Endothelial cell of umbilical vein (primary cell): ENCODE results near the gene CCDC18. TPM values are rescaled to one million over a fixed set of nuclear protein-coding genes. Genes with fewer than 3 reads are reported as not detected.

Source experiments
- BruUV-seq: library from RNA; stranded (reverse); fragments of 400-500 nt; replicated peaks from 2 replicates; lab custom pipeline; 2021; lab: Mats Ljungman, UMichigan
- CTCF ChIA-PET: fragments of 300-600, 350-600 bp; sonication (Branson Sonifier 250); formaldehyde crosslinking; loops from one replicate; lab custom pipeline; 2021; ENCODE audit warnings: antibody characterized with exemption, inconsistent platforms; lab: Charles Lee
- POLR2A ChIA-PET: fragments of 300-600, 350-600 bp; sonication (Branson Sonifier 250); formaldehyde crosslinking; loops from one replicate; lab custom pipeline; 2021; ENCODE audit warnings: antibody characterized with exemption, inconsistent platforms; lab: Charles Lee
- DNase-seq: peaks from one replicate; pipeline ENCODE4 v3.0.0-alpha.2; 2011; ENCODE audit warnings: low read depth, low spot score
- FAIRE-seq: peaks from 2 replicates; lab custom pipeline; 2011; peaks lifted over from hg19 to GRCh38; lab: Jason Lieb, UNC
- H2AFZ ChIP-seq: 2 replicates; pipeline ENCODE4 v1.6.0; 2012; ENCODE audit warnings: low read depth, low read length, control low read depth, inconsistent platforms
- H3K27ac ChIP-seq: 2 replicates; pipeline ENCODE4 v1.5.1; 2011; ENCODE audit warnings: low read depth, mild to moderate bottlenecking, control low read depth, low read length, moderate library complexity; ENCODE audit not compliant: insufficient read depth
- H3K27me3 ChIP-seq, 2 experiments: 2 replicates each; pipeline versions ENCODE4 v1.6.0 to v1.6.1; 2011; ENCODE audit warnings: low read length in 2 of 2, mixed read lengths in 1 of 2; ENCODE audit not compliant: control insufficient read depth in 2 of 2, insufficient read depth in 2 of 2
- H3K36me3 ChIP-seq, 2 experiments: 2 replicates in 1 of 2; 3 replicates in 1 of 2; pipeline ENCODE4 v1.5.1; 2011; ENCODE audit warnings: low read length in 2 of 2, mild to moderate bottlenecking in 1 of 2, moderate library complexity in 1 of 2; ENCODE audit not compliant: control insufficient read depth in 2 of 2, insufficient read depth in 2 of 2; ENCODE audit errors: extremely low read depth in 1 of 2
- H3K4me1 ChIP-seq: 3 replicates; pipeline ENCODE4 v1.5.1; 2011; ENCODE audit warnings: mild to moderate bottlenecking, low read length; ENCODE audit not compliant: control insufficient read depth, insufficient read depth; ENCODE audit errors: extremely low read depth
- H3K4me2 ChIP-seq: 2 replicates; pipeline ENCODE4 v1.6.1; 2011; ENCODE audit warnings: low read length, control low read depth, mixed read lengths; ENCODE audit not compliant: insufficient read depth
- H3K4me3 ChIP-seq, 3 experiments: fragments of 200-600 bp in 1 of 3; sonication (generic), shearing (Covaris generic) in 1 of 3; replicated peaks in 1 of 3; 2 replicates each; pipeline ENCODE4 v1.5.1; 2011 to 2016; ENCODE audit warnings: control low read depth in 3 of 3, low read length in 3 of 3, mild to moderate bottlenecking in 2 of 3, inconsistent platforms in 1 of 3, low read depth in 1 of 3, moderate library complexity in 1 of 3; ENCODE audit not compliant: insufficient read depth in 1 of 3
- H3K79me2 ChIP-seq: 2 replicates; pipeline ENCODE4 v1.6.0; 2012; ENCODE audit warnings: low read length, inconsistent platforms; ENCODE audit not compliant: control insufficient read depth, insufficient read depth
- H3K9ac ChIP-seq: replicated peaks from 2 replicates; pipeline ENCODE3; 2011; ENCODE audit warnings: low read length, control low read depth; ENCODE audit not compliant: insufficient read depth; ENCODE audit errors: extremely low read depth
- H3K9me1 ChIP-seq: replicated peaks from 3 replicates; pipeline ENCODE4 v1.6.0; 2011; ENCODE audit warnings: mild to moderate bottlenecking, low read length; ENCODE audit not compliant: control insufficient read depth, insufficient read depth; ENCODE audit errors: extremely low read depth
- H3K9me3 ChIP-seq: replicated peaks from 2 replicates; pipeline ENCODE4 v1.5.1; 2012; ENCODE audit warnings: low read length, inconsistent platforms; ENCODE audit not compliant: control insufficient read depth, insufficient read depth
- H4K20me1 ChIP-seq: replicated peaks from 2 replicates; pipeline ENCODE3; 2011; ENCODE audit warnings: mild to moderate bottlenecking, low read length; ENCODE audit not compliant: control insufficient read depth, insufficient read depth; ENCODE audit errors: extremely low read depth
- CTCF ChIP-seq, 2 donors: IDR thresholded peaks; 1 replicate in 1 of 2; 2 replicates in 1 of 2; pipeline ENCODE4 v1.5.1; 2011; ENCODE audit warnings: low read length in 2 of 2, mild to moderate bottlenecking in 2 of 2, moderate library complexity in 2 of 2, control low read depth in 1 of 2, inconsistent platforms in 1 of 2, low read depth in 1 of 2; ENCODE audit not compliant: insufficient read depth in 1 of 2; ENCODE audit errors: extremely low read depth in 1 of 2
- EZH2 ChIP-seq: IDR thresholded peaks from 2 replicates; pipeline ENCODE4 v1.6.1; 2012; ENCODE audit warnings: borderline replicate concordance, low read depth, mild to moderate bottlenecking, moderate library complexity, low read length, inconsistent platforms; ENCODE audit not compliant: severe bottlenecking
- FOS ChIP-seq: IDR thresholded peaks from 2 replicates; pipeline ENCODE4 v1.6.1; 2011; ENCODE audit warnings: mild to moderate bottlenecking, low read length, moderate library complexity, borderline replicate concordance; ENCODE audit not compliant: insufficient read depth
- GATA2 ChIP-seq: IDR thresholded peaks from 2 replicates; pipeline ENCODE4 v1.7.0; 2011; ENCODE audit warnings: low read depth, mild to moderate bottlenecking, moderate library complexity, mixed read lengths, low read length; ENCODE audit not compliant: insufficient read length, insufficient read depth
- JUN ChIP-seq: IDR thresholded peaks from 2 replicates; pipeline ENCODE4 v1.6.1; 2011; ENCODE audit warnings: borderline replicate concordance, low read depth; ENCODE audit not compliant: insufficient read length, insufficient read depth
- MYC ChIP-seq: IDR thresholded peaks from one replicate; pipeline ENCODE4 v1.6.1; 2011; ENCODE audit warnings: mild to moderate bottlenecking, low read depth, low read length
- POLR2A ChIP-seq: IDR thresholded peaks from 2 replicates; pipeline ENCODE4 v1.6.1; 2012; ENCODE audit warnings: low read depth, mild to moderate bottlenecking, control low read depth, low read length
- POLR2AphosphoS5 ChIP-seq: IDR thresholded peaks from 2 replicates; pipeline ENCODE4 v1.6.1; 2012; ENCODE audit warnings: low read depth, mild to moderate bottlenecking, control low read depth, low read length, moderate library complexity; ENCODE audit not compliant: insufficient read depth
- dilution Hi-C: fragments of 300-500 bp; cut with MboI; formaldehyde crosslinking; loops from one replicate; pipeline ENCODE4 v1.15.0; 2019; ENCODE audit warnings: low sequenced_read_pairs; ENCODE audit not compliant: extremely low pct_ligation_motif_present
- intact Hi-C: fragments of 100-400 bp; cut with micrococcal nuclease; formaldehyde crosslinking; loops from one replicate; pipeline ENCODE4 v1.10.0; 2022
- polyA plus RNA-seq, 4 experiments: library from polyadenylated mRNA; depleted of rRNA in 3 of 4; stranded (reverse) in 3 of 4; unstranded in 1 of 4; fragments of >200 nt; gene quantifications; 2 replicates each; pipeline versions ENCODE4 v1.2.1 to v1.2.3, GENCODE V29; 2011 to 2012; ENCODE audit warnings: missing spikeins in 1 of 4
- total RNA-seq: library from RNA; stranded (reverse); gene quantifications from 2 replicates; pipeline ENCODE4 v1.2.3, GENCODE V29; 2021
- TF ChIP-seq, protein P1 (sequence below): IDR thresholded peaks from 2 replicates; pipeline ENCODE4 v1.6.1; 2011; ENCODE audit not compliant: insufficient read depth, insufficient read length

CCDC18 gene
- total and polyA plus RNA-seq, 2 donors (not counting 3 experiments of a cell fraction or from before 2014, with no cell fraction given), result 2.2 to 11.2 TPM

GRCh38 chr1:93313026-93313425 is 132.5 kb downstream of the CCDC18 start:
- FAIRE-seq, result no peak
- no peaks in the 10 kb centered on the region for H3K9me1 ChIP-seq
- no peaks in the 10 kb centered on the region for H3K9me3 ChIP-seq
- intact Hi-C loops (no loop called here), dilution Hi-C loops (no loop called here)
- H2AFZ ChIP-seq, result no peak overlapping the region
- TF ChIP-seq MYC (no peak), EZH2 (no peak)
- CTCF ChIA-PET, result no interaction called here
- H3K79me2 ChIP-seq, result no peaks in the 10 kb centered on the region
- H3K9ac ChIP-seq, result no peak overlapping the region
- POLR2A ChIA-PET, result no interaction called here
- no peaks in the 10 kb centered on the region for H3K27me3 ChIP-seq
- H3K4me2 ChIP-seq, result no peak overlapping the region
- H3K4me3 ChIP-seq, result no peak overlapping the region
- H3K4me1 ChIP-seq, result no peaks in the 10 kb centered on the region
- no peak overlapping the region for H3K27ac ChIP-seq
- no peaks in the 10 kb centered on the region for H3K36me3 ChIP-seq
- no peaks in the 10 kb centered on the region for H4K20me1 ChIP-seq
- no peak for DNase-seq
- no TSS peak for BruUV-seq

- CTCF ChIA-PET, result interaction anchor here (0.9 to 1.4 kb wide), 3 partner anchors 12 to 35 kb away, joined by 3 to 4 read pairs (median 3); no protein-coding TSS in a partner anchor
- dilution Hi-C loops, result no loop called here
- no TSS peak for BruUV-seq
- Histone ChIP-seq H3K36me3 (no peaks in the 10 kb centered on the region), H3K27me3 (no peaks in the 10 kb centered on the region), H4K20me1 (no peaks in the 10 kb centered on the region), H3K9me3 (no peaks in the 10 kb centered on the region), H3K9ac (no peak overlapping the region), H3K79me2 (no peaks in the 10 kb centered on the region), H3K4me1 (no peaks in the 10 kb centered on the region), H3K4me2 (no peak overlapping the region), H3K27ac (no peak overlapping the region), H3K9me1 (no peaks in the 10 kb centered on the region), H2AFZ (no peak overlapping the region), H3K4me3 (no peak overlapping the region)
- DNase-seq (no peak), FAIRE-seq (no peak)
- intact Hi-C loops, result no loop called here
- POLR2A ChIA-PET, result no interaction called here
- TF ChIP-seq GATA2, result no peak
- no peak for TF ChIP-seq JUN
- no peak for TF ChIP-seq POLR2A
- TF ChIP-seq, protein P1, sequence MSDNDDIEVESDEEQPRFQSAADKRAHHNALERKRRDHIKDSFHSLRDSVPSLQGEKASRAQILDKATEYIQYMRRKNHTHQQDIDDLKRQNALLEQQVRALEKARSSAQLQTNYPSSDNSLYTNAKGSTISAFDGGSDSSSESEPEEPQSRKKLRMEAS, result no peak
- TF ChIP-seq CTCF (IDR thresholded peaks at IDR 0.05; ENCODE audit: extremely low read depth in 1 of 2, insufficient read depth in 1 of 2, low read depth in 1 of 2, low read length in 2 of 2), result no peak
- TF ChIP-seq MYC, result no peak
- TF ChIP-seq FOS, result no peak
- TF ChIP-seq POLR2AphosphoS5, result no peak
- TF ChIP-seq EZH2, result no peak
Measured at GRCh38 chr1:93317207-93317606, 136.7 kb downstream of the CCDC18 start.
